ENCODE measurements around the gene RAB40C. TPM values are rescaled to one million over a fixed set of nuclear protein-coding genes. Genes with fewer than 3 reads are reported as not detected.

Gene RAB40C
- total RNA-seq, 1 donor from 2014 or later = 22.5 TPM

DNA sequence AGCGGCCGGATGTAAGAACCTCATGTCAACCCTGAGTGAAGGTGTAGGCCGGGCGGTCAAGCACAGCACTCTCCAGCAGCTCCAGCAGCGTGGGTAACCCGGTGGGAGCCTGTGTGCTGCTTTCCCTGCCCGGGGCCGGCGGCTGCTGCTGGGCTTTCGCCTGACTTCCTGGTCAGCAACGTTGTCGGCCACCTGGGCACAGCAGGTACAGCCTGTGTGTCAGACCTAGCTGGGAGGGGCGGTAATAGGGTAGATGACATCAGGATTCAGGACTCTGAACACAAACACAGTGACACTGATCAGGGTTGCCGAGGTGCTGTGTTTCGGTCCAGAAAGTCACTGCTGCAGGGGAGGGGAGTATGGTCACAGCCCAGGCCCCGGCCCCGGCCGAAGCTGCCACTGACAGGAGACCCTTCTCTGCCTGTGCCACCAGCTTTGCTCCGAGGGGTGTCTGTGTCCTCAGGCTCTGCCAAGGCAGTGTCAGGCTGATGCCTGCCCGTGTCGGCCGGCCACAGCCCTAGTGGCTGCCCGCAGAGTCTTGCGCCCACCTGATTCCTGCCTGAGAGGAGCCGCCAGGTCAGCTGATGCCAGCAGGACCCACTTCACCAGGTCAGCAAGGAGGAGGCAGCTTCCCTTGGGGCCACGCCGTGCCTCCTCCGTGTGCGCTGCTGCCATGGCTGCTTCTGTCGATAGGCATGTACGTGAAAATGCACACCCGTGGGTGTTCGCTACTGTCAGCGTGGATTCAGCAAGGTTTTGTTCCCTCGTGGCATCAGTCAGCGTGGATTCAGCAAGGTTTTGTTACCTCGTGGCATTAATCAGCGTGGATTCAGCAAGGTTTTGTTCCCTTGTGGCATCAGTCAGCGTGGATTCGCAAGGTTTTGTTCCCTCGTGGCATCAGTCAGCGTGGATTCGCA, 9.2 kb downstream of the RAB40C start:
- ATAC-seq = no peak
- no peak for DNase-seq (ENCODE audit: low spot score)
- intact Hi-C loops (cut with DNase I) = no loop called here

DNA sequence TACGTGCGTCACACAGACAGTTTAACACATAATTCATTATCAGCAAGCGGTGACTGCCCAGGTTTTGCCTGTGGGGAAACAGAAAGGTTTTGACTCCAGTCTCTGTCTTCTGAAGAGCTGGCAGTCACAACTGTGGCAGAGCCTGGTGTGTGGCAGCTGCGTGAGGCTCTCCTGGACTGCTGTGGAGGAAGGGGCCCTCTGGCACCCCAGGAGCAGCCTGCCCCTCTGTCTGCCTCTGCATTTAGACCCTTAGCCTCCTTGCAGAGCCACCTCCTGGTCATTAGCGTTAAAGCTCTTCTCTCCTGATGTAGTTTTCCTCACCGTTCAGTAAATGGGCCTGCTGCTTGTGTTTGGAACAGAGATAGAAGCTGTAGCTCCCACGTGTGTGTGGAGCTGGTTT, 10.9 kb downstream of the RAB40C start:
- ATAC-seq (no peak), DNase-seq (ENCODE audit: low spot score) (no peak)
- intact Hi-C loops (cut with DNase I) = no loop called here

DNA sequence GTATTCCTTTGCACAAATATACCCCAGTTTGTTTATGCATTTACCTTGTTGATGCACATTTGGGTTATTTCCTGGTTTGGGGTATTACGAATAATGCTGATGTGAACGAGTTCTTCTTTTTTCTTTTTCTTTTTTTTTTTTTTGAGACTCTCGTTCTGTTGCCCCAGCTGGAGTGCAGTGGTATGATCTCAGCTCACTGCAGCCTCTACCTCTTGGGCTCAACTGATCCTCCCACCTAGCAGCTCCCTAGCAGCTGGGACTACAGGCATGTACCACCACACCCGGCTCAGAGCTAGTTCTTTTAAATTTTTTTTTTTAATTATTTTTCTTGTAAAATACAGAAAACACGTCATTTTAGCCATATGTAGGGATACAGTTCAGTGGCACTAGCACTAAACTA, 14.1 kb downstream of the RAB40C start:
- intact Hi-C loops (cut with DNase I) = no loop called here
- ATAC-seq = no peak
- no peak for DNase-seq (ENCODE audit: low spot score)

DNA sequence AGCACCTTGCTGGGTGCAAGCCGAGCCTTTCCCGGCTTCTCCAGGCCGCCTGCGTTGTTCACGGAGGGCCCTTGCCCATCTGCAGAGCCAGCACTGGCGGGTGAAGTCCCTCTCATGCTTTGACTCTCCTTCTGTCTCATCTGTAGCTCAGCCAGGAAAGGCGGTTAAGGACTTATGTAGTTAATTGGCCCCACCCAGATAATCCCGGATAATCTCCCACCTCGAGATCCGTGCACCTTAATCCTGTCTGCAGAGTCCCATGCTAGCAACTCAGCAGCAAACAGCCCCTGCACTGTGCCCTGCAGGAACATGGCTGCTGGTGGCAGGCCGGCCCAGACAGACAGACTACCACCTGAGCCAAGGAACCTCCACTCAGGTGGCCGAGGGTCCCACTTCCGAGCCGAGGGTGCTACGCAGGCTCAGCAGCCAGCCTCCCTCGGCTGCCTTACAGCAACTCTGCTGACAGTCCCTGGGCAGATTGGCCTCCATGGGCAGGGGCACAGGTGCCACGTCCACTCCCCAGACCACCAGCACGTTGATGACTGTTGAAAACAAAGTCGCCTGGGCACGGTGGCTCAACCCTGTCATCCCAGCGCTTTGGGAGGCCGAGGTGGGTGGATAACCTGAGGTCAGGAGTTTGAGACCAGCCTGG, 16.9 kb downstream of the RAB40C start:
- intact Hi-C loops (cut with DNase I) = no loop called here
- DNase-seq (ENCODE audit: low spot score) = no peak
- ATAC-seq = no peak

DNA sequence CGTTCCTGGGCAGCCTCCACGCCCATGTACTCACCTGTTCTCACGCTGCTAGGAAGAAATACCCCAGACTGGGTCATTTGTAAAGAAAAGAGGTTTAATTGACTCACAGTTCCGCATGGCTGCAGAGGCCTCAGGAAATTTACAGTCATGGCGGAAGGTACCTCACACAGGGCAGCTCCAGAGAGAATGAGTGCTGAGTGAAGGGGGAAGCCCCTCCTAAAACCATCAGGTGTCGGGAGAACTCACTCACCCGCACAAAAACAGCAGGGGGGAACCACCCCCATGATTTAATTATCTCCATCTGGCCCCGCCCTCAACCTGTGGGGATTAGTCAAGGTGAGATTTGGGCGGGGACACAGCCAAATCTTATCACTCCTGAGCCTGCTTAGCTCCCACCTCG, 18.2 kb downstream of the RAB40C start:
- ATAC-seq = no peak
- intact Hi-C loops (cut with DNase I) = no loop called here
- no peak for DNase-seq (ENCODE audit: low spot score)

DNA sequence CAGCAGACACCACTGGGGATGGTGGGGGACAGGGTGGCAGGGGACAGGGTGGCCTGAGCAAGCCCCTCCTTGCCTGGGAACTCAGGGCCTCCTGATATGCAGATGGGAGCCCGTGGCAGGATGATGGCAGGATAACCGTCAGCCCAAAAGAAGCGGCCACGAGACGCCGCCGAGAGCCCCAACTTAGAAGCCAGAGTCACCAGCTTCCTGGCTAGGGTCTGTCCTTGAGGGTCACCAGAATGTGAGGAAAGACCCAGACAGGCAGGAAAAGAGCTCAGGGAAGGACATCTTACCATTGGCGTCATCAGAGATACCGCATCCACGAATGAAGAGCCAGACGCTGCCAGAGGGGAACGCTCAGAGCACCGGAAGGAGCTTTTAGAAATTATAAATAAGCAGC, 19.4 kb downstream of the RAB40C start:
- DNase-seq (ENCODE audit: low spot score) = no peak
- no peak for ATAC-seq
- intact Hi-C loops (cut with DNase I) = no loop called here

DNA sequence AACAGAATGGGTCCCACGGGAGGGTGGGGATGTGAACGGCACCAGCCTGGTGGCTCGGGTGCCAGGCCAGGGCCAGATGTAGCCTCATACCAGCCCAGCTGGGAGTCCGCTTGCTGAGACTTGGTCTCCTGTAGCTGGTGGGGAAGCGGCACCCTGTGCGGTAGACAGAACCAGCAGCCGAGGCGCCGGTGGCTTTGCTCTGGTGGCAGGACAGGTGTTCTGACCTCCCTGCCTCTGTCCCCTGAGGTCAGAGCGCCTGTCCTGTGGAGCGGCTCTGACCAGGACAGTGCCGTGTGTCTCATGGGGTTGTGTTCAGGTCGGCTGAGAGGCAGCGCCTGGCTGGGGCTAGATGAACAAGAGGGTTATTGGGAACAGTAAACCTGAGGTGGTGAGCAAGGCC, 20.1 kb downstream of the RAB40C start:
- DNase-seq (ENCODE audit: low spot score) = no peak
- intact Hi-C loops (cut with DNase I) = no loop called here
- no peak for ATAC-seq

DNA sequence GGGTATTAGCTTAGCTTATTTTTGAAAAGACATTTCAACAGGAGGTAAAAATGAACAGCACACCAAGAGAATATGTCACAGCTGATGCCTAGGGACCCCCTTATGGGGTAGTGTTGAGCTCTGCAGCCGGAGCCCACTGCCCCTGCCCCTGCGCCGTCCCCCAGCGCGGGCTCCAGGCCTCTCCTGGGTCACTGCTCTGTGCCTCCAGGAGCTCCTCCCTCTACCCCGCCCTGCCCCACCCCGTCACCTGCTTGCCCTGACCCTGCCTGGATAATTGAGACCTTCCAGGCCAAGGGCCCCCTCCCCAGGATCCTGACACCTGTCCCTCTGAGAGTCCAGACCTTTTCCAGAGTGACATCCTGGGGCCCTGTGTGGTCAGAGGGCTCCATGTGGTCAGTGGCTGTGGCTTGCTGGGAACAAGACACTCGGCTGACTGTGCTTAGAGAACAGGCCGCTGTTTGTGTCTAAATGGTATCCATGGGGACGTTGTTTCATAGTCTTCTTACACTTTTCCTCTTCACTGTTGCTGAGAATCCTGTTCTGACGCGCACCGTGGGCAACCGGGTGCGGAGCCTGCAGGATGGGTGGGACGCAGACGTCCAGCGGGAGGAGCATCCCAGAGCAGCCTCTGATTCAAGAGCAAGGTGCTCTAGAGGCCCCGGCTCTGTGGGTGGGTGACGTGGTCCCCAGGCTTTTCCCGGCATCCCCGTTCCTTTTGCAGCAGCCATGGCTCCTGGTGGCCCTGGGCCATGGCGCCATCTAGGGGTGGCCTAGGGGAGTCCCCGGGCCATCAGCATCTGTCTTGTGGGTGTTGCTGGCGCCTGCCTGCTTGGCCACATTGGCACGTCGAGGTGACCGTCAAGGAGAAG, 20.9 kb downstream of the RAB40C start:
- intact Hi-C loops (cut with DNase I) = no loop called here
- peak; percentile 70 for DNase-seq (ENCODE audit: low spot score)
- peak; percentile 81 for ATAC-seq

DNA sequence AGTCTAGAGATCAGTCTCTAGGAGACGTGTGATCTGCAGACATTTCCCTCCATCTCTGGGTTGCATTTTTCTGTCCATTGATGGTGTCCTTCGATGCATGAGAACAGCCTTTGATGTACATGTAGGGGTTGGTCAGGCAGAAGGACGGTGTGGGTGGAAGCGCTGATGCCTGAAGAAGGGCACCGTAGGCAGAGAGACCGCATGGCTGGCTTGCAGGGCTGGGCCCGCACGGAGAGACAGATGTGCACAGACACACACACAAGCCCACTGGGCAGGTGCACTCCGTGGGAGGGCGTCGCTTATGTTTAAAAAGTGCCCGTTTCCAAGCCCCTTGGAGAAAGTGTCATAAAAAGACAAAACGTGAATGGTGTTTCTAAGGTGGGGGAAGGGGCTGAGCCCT, 25.3 kb downstream of the RAB40C start:
- DNase-seq (ENCODE audit: low spot score) (no peak), ATAC-seq (no peak)

DNA sequence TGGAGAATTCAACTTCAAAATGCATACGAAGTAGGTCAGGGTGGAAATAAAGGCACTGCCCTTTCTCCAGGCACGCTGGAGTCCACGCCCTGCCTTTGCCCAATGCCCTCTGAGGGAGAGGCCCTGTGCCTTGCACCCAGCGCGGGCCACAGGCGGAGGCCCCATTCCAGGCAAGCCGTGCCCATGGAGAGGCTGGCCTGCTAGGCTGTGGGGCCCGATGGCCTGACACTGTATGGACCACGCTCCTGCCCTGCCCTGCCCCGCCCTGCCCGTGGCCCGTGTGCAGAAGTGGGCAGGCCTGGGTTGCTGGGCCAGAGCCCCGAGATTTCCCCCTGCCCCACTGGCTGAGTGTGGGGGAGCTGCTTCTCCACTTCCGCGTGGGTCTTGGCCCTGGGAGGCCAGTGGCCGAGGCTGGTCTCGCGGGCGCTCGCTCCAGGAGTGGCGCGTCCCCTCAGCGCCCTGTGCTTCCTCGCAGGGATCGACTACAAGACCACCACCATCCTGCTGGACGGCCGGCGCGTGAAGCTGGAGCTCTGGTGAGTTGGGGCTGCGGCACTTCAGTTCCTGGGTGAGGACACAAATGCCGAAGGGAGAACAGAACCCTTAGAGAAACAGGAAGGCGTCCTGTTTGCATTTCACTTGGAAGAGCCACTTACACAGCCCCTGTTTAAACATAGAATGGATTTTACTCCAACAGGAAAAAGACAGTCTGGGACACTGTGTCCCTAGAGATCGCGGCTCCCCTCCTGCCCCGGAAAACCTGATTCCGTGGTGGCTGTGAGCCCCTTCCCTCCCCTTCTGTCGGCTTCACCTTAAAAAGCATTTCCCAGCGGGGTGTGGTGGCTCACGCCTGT, 27.1 kb downstream of the RAB40C start:
- intact Hi-C loops (cut with DNase I) = no loop called here
- DNase-seq (ENCODE audit: low spot score) (no peak), ATAC-seq (peak; percentile 17)

More for the DNA sequence above, 25.3 kb downstream of the RAB40C start:
- intact Hi-C loops (cut with DNase I) = no loop called here

DNA sequence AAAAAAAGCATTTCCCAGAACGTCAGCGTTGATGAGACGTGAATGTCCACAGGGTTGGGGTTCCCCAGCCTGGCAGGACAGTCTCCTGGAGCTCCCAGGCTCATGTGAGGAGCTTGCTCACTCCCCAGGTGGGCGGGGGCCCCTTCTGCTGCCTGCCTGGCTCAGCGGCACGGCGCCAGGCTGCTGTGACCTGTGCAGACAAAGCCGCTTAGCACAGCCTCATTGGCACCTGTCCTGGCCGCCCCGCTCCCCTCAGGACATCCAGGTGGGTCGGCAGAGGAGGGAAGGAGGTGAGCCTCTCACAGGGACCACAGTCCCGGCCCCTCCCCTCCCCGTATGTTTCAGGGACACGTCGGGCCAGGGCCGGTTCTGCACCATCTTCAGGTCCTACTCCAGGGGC, 28.0 kb downstream of the RAB40C start:
- DNase-seq (ENCODE audit: low spot score) (no peak), ATAC-seq (no peak)
- intact Hi-C loops (cut with DNase I) = no loop called here

DNA sequence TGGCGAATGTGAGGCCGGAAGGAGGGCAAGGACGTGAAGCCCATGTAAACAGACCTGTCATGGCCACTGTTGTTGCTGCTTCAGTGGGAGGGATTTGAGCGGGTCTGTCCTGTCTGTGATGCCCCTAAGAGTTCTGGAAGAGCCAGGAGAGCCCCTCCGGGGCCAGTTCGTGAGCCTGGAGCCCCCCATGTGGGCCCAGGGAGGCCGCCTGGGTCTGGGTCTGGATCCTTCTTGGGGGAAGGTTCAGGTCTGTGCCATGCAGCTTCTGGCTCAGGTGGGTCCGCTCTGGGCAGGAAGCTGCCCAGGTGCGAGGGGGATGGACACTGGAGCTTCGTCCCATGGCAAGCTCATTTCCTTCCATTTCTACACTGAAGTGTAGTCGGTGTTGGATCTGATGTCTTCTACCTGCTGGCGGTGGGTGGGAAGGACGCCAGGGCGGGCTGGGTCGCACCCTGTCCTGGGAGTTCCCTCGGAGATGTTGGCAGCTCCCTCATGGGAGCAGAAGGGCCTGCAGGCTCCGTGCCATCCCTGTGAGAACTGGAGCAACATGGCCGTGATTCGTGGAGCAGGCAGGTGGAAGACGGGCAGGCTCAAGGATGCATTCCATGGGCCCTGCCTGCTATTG, 29.7 kb downstream of the RAB40C start:
- ATAC-seq (no peak), DNase-seq (ENCODE audit: low spot score) (no peak)
- intact Hi-C loops (cut with DNase I) = no loop called here

DNA sequence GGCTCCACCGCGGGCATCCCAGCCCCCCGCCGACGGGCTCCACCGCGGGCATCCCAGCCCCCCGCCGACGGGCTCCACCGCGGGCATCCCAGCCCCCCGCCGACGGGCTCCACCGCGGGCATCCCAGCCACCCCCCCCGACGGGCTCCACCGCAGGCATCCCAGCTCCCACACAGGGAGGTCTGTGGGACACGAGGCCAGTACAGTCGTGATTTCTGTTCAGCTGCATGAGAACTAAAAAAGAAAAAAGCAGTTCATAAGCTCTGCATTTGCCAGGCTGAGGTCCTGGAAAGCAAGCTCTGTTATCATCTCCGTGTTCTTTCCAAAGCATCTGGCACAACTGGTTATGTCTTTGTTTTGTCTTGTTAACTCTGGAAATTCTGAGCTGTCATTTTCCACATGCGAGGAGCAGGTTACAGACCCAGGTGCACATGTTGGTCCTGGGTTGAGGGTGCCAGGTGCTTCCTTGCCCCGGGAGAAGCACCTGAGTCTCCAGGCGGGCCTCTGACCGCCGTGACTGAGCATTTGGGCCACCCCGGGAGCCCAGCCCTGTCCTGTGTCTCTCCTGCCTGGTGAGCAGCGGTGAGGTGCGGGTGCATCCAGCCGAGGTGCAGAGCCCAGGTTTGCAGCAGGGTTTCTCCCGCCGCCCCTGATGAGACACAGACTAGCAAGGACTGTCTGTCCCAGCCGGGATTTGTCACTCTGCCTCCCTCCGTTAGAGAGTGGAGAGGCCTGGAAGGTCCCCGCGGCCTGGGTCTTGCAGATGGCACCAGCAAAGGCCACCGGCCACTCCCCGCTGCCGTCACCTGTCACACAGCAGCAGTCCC, 31.0 kb downstream of the RAB40C start:
- no peak for ATAC-seq
- no peak for DNase-seq (ENCODE audit: low spot score)
- intact Hi-C loops (cut with DNase I) = no loop called here

DNA sequence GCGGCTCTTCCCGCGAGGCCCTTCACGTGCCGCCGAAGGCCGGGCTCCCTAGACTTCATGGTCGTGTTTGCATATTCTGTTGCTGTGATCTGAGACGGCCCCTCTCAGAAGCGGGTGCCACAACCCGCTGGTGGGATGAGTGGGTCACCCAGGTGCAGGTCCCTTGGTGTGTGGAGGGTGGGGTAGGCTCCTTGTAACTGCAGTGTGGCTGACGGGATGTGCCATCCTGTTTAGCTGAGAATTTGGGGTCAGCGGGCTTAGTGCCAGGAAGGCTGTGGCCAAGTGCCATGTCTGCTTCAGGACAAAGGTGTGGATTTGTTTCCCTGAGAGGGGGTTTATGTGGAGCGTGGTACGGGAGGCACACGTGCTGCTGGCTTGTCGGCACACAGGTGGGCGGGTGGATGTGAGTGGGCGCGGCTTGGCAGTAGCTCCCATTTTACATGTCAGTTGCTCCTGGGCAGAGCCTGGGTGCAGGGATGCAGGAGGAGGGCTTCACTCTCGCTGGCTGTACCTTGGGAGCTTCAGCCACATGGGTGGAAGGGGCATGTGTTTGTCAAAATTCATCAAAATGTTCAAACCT, 31.8 kb downstream of the RAB40C start:
- DNase-seq (ENCODE audit: low spot score) (no peak), ATAC-seq (no peak)
- intact Hi-C loops (cut with DNase I) = no loop called here

DNA sequence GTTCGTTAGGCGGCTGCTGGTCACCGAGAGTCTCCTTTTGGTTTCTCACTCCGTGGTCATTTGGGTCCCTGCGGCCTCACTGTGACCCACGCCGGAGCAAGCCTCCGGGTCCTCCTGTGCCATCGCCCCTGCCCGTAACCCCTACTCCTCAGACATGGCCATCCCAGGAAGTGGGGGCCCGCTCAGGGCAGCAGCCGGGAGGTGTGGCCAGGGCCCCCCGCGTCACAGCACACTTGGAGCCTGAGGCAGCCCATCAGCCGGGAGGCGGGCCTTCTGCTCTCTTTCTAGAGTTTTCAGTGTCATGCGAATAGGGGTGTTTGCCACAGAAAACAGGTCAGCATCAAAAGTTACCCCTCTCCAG, 33.0 kb downstream of the RAB40C start:
- no peak for DNase-seq (ENCODE audit: low spot score)
- intact Hi-C loops (cut with DNase I) = no loop called here
- ATAC-seq = no peak

DNA sequence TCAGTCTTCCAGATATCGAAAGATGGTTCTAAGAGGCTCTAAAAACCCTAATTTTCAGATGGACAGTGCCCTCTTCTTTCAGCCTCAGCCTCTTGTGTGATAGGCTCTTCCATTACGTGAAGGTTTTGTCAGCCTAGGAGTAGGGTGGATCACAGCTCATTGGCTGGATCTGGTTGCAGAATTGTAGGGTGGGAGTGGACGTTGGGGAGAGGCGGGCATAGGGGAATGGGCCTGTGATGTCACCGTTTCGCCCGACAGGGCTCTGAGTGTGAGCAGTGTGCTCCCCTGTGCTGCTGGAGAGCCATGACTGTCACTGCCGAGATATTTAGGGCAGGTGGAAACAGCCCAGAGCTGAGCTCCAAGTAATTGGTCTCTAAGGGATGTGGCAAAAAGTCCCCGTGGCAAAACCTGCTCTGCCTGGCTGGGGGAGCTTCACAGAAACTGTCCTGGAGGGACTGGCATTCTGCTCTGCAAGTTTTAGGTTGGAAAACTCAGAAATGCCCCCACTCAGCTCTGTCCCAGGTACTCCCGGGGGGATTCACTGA, 34.7 kb downstream of the RAB40C start:
- intact Hi-C loops (cut with DNase I) = no loop called here

More for the DNA sequence above, 34.7 kb downstream of the RAB40C start:
- ATAC-seq (no peak), DNase-seq (ENCODE audit: low spot score) (no peak)

Measured in sciatic nerve (tissue), 2 donors.